ENCODE data around the gene PLA2G2E.

DNA sequence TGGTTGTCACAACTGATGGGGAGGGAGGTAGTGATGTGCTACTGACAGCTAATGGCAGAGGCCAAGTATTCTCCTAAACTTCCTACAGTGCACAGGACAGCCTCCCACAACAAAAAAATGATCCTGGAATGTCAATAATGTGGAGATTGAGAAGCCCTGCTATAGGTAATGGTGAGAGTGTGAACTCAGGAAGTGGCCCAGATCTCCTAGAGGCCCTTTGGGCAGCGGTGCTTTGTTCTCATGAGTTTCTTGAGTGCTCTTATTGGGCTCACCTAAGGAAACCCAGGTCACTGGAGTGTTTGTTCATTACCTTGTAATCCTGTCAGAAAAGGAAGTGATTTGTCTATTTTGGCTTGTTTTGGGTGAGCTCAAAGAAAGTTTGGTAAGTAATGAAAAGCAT, 35.3 kb downstream of the PLA2G2E start:
- TF ChIP-seq, protein P1, sequence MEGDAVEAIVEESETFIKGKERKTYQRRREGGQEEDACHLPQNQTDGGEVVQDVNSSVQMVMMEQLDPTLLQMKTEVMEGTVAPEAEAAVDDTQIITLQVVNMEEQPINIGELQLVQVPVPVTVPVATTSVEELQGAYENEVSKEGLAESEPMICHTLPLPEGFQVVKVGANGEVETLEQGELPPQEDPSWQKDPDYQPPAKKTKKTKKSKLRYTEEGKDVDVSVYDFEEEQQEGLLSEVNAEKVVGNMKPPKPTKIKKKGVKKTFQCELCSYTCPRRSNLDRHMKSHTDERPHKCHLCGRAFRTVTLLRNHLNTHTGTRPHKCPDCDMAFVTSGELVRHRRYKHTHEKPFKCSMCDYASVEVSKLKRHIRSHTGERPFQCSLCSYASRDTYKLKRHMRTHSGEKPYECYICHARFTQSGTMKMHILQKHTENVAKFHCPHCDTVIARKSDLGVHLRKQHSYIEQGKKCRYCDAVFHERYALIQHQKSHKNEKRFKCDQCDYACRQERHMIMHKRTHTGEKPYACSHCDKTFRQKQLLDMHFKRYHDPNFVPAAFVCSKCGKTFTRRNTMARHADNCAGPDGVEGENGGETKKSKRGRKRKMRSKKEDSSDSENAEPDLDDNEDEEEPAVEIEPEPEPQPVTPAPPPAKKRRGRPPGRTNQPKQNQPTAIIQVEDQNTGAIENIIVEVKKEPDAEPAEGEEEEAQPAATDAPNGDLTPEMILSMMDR (IDR thresholded peaks at IDR 0.05), result no peak
- TF ChIP-seq EZH2phosphoT487 (IDR thresholded peaks at IDR 0.05; ENCODE audit: borderline replicate concordance, low read depth) (no peak), POLR2AphosphoS5 (IDR thresholded peaks at IDR 0.05; ENCODE audit: low read depth, low read length) (no peak), SIN3A (IDR thresholded peaks at IDR 0.05; ENCODE audit: borderline replicate concordance, low read depth, low read length) (no peak), RFX5 (IDR thresholded peaks at IDR 0.05; ENCODE audit: low read length) (no peak), GABPA (IDR thresholded peaks at IDR 0.05; ENCODE audit: low read depth) (no peak), NFIC (IDR thresholded peaks at IDR 0.05; ENCODE audit: borderline replicate concordance) (no peak), EP300 (IDR thresholded peaks at IDR 0.05; ENCODE audit: borderline replicate concordance in 1 of 2, low read depth in 1 of 2, low read length in 1 of 2) (no peak), RXRA (IDR thresholded peaks at IDR 0.05; ENCODE audit: borderline replicate concordance, low read depth) (no peak), GATA2 (CRISPR knock-in tag; IDR thresholded peaks at IDR 0.05) (no peak), CHD2 (IDR thresholded peaks at IDR 0.05; ENCODE audit: low read length, partially characterized antibody) (no peak)
- TF ChIP-seq, protein P2, sequence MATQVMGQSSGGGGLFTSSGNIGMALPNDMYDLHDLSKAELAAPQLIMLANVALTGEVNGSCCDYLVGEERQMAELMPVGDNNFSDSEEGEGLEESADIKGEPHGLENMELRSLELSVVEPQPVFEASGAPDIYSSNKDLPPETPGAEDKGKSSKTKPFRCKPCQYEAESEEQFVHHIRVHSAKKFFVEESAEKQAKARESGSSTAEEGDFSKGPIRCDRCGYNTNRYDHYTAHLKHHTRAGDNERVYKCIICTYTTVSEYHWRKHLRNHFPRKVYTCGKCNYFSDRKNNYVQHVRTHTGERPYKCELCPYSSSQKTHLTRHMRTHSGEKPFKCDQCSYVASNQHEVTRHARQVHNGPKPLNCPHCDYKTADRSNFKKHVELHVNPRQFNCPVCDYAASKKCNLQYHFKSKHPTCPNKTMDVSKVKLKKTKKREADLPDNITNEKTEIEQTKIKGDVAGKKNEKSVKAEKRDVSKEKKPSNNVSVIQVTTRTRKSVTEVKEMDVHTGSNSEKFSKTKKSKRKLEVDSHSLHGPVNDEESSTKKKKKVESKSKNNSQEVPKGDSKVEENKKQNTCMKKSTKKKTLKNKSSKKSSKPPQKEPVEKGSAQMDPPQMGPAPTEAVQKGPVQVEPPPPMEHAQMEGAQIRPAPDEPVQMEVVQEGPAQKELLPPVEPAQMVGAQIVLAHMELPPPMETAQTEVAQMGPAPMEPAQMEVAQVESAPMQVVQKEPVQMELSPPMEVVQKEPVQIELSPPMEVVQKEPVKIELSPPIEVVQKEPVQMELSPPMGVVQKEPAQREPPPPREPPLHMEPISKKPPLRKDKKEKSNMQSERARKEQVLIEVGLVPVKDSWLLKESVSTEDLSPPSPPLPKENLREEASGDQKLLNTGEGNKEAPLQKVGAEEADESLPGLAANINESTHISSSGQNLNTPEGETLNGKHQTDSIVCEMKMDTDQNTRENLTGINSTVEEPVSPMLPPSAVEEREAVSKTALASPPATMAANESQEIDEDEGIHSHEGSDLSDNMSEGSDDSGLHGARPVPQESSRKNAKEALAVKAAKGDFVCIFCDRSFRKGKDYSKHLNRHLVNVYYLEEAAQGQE (IDR thresholded peaks at IDR 0.05; ENCODE audit: low read depth, low read length), result no peak
- TF ChIP-seq, protein P3, sequence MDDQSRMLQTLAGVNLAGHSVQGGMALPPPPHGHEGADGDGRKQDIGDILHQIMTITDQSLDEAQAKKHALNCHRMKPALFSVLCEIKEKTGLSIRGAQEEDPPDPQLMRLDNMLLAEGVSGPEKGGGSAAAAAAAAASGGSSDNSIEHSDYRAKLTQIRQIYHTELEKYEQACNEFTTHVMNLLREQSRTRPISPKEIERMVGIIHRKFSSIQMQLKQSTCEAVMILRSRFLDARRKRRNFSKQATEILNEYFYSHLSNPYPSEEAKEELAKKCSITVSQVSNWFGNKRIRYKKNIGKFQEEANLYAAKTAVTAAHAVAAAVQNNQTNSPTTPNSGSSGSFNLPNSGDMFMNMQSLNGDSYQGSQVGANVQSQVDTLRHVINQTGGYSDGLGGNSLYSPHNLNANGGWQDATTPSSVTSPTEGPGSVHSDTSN (IDR thresholded peaks at IDR 0.05), result no peak
- TF ChIP-seq, protein P4, sequence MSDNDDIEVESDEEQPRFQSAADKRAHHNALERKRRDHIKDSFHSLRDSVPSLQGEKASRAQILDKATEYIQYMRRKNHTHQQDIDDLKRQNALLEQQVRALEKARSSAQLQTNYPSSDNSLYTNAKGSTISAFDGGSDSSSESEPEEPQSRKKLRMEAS (IDR thresholded peaks at IDR 0.05; ENCODE audit: low read depth), result no peak

Measured in SK-N-SH (cell line).